Measurements from ENCODE around the gene ASAP3. TPM values are rescaled to one million over a fixed set of nuclear protein-coding genes. Genes with fewer than 3 reads are reported as not detected.

The ASAP3 gene
- total RNA-seq, 1 donor from 2014 or later, result 31.1 TPM

DNA sequence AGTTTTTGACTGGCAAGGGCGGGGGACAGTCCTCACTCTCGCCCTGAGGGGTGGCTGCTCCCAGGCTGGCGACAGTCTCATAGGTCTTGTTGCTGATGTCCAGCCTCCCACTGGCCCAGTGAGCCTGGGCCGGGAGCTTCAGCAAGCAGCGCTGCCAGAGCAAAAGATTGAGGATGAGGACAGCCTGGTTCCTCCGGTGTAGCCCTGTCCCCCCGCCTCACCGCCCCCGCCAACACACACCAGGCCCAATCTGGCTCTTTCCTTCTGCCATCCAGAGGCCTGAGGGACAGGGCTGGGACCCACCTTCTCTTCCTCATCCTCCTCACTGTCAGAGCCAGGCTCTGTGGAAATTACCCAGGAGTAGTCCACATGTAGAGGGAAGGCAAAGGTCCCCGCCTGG lies 50.9 kb downstream of the ASAP3 start:
- H3K27me3 Mint-ChIP-seq (ENCODE audit: unreplicated experiment), result no peaks in the 10 kb centered on the region
- peaks cover 48% of the 10 kb centered on the region for H3K36me3 Mint-ChIP-seq (ENCODE audit: unreplicated experiment)

DNA sequence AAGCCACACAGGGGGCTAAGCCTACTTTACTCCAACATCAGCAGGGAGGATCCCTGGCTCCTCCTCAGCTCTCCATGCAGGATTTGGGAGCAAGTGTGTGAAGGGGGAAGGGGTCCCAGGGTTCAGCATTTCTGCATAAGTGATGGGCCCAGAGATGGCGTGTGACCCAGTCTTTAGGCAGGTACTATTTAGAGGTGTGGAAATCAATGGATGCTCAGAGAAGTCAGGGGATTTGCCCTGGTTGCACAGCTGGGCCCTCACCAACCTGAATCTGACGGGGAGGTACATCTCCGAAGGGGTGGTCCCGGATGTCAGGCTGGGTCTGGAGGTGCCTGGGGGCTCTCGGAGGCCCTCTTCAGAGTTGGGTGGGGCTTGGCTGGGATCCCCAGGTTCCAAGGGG lies 52.5 kb downstream of the ASAP3 start:
- no peak overlapping the region for H3K27ac Mint-ChIP-seq (ENCODE audit: unreplicated experiment)
- H3K27me3 Mint-ChIP-seq (ENCODE audit: unreplicated experiment), result no peaks in the 10 kb centered on the region
- DNase-seq (ENCODE audit: extremely low spot score, unreplicated experiment), result no peak
- H3K4me3 Mint-ChIP-seq (ENCODE audit: unreplicated experiment), result no peak overlapping the region
- peaks cover 48% of the 10 kb centered on the region for H3K36me3 Mint-ChIP-seq (ENCODE audit: unreplicated experiment)
- no peaks in the 10 kb centered on the region for H3K9me3 Mint-ChIP-seq (ENCODE audit: unreplicated experiment)
- TF ChIP-seq, protein P1, sequence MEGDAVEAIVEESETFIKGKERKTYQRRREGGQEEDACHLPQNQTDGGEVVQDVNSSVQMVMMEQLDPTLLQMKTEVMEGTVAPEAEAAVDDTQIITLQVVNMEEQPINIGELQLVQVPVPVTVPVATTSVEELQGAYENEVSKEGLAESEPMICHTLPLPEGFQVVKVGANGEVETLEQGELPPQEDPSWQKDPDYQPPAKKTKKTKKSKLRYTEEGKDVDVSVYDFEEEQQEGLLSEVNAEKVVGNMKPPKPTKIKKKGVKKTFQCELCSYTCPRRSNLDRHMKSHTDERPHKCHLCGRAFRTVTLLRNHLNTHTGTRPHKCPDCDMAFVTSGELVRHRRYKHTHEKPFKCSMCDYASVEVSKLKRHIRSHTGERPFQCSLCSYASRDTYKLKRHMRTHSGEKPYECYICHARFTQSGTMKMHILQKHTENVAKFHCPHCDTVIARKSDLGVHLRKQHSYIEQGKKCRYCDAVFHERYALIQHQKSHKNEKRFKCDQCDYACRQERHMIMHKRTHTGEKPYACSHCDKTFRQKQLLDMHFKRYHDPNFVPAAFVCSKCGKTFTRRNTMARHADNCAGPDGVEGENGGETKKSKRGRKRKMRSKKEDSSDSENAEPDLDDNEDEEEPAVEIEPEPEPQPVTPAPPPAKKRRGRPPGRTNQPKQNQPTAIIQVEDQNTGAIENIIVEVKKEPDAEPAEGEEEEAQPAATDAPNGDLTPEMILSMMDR (IDR thresholded peaks at IDR 0.05), result no peak
- H3K4me1 Mint-ChIP-seq (ENCODE audit: unreplicated experiment), result no peaks in the 10 kb centered on the region

More for the DNA sequence above, 50.9 kb downstream of the ASAP3 start:
- Mint-ChIP-seq H3K9me3 (ENCODE audit: unreplicated experiment) (no peaks in the 10 kb centered on the region), H3K4me3 (ENCODE audit: unreplicated experiment) (no peak overlapping the region), H3K27ac (ENCODE audit: unreplicated experiment) (no peak overlapping the region), H3K4me1 (ENCODE audit: unreplicated experiment) (no peaks in the 10 kb centered on the region)
- DNase-seq (ENCODE audit: extremely low spot score, unreplicated experiment), result no peak
- TF ChIP-seq, protein P1 (IDR thresholded peaks at IDR 0.05), result no peak

DNA sequence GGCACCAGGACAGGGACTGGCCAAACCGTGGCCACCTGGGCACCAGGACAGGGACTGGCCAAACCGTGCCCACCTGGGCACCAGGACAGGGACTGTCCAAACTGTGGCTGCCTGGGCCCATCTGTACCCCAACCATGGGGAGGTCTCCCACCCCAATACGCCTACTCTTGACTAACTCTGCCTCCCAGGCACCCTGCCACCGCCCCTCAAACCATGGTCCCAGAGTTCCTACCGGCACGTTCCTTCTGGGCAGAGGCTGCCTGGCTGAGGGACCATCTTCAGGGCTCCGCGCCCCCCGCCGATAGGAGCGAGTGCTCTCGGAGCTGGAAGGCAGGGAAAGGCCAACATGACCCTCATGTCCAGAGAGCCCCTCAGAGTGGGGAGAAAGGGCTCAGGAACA lies 53.2 kb downstream of the ASAP3 start:
- peaks cover 51% of the 10 kb centered on the region for H3K36me3 Mint-ChIP-seq (ENCODE audit: unreplicated experiment)
- no peak overlapping the region for H3K4me3 Mint-ChIP-seq (ENCODE audit: unreplicated experiment)
- no peak overlapping the region for H3K27ac Mint-ChIP-seq (ENCODE audit: unreplicated experiment)
- no peaks in the 10 kb centered on the region for H3K4me1 Mint-ChIP-seq (ENCODE audit: unreplicated experiment)
- DNase-seq (ENCODE audit: extremely low spot score, unreplicated experiment), result no peak
- H3K27me3 Mint-ChIP-seq (ENCODE audit: unreplicated experiment), result no peaks in the 10 kb centered on the region
- TF ChIP-seq, protein P1 (IDR thresholded peaks at IDR 0.05), result no peak
- H3K9me3 Mint-ChIP-seq (ENCODE audit: unreplicated experiment), result no peaks in the 10 kb centered on the region

DNA sequence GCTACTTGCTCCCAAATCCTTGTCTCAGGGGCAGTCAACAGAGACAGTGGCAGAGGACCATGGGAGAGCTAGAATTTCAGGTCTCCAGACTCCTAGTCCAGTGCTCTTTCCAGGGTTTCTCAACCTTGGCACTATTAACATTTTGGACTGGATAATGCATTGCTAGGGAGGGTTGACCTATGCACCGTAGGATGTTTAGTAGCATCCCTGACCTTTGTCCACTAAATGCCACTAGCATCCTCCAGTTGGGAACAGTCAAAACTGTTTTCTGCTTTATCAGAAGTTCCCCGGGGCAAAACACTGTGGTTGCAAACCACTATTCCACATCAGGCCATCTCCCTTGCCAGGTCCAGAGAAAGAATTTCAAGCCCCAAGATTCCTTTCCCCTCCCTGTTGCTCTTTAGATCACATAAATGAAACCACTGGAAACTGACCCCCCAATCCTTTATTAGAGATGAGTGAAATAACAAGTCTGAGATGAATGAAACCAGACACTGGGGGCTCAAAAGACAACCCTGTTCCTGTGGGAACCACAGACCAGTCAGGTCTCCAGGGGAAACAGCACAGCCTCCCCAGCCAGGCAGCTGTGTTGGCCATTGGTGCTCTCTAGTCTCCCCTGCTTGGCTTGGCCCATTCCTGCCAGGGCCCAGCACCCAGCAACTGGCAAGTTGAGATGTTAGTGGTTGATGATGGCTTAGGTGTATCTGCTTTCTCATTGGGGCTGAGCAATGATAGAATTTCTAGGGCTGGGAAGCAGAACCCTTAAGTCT lies 55.7 kb downstream of the ASAP3 start:
- DNase-seq (ENCODE audit: extremely low spot score, unreplicated experiment), result no peak
- TF ChIP-seq, protein P1 (IDR thresholded peaks at IDR 0.05), result no peak
- Mint-ChIP-seq H3K4me1 (ENCODE audit: unreplicated experiment) (peaks cover 11% of the 10 kb centered on the region), H3K27ac (ENCODE audit: unreplicated experiment) (no peak overlapping the region), H3K4me3 (ENCODE audit: unreplicated experiment) (no peak overlapping the region), H3K27me3 (ENCODE audit: unreplicated experiment) (no peaks in the 10 kb centered on the region), H3K9me3 (ENCODE audit: unreplicated experiment) (no peaks in the 10 kb centered on the region), H3K36me3 (ENCODE audit: unreplicated experiment) (peaks cover 32% of the 10 kb centered on the region)

DNA sequence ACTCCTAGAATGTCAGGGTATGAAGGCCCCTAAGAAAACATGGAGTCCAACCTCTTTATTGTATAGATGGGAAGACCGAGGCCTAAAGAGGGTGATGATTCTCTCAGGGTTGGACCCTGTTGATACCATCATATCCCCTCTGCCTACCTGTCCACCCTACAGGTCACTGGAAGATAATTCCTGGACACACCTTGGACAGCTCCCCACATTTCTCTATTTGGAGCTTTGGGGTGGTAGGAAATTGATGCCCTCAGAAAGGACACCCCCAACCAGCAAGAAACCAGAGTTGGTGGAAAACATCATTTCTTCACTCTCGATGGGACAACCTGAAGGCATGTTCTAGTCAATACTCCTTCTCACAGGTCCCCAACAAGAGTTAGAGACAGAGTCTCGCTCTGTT lies 56.4 kb downstream of the ASAP3 start:
- Mint-ChIP-seq H3K36me3 (ENCODE audit: unreplicated experiment) (peaks cover 24% of the 10 kb centered on the region), H3K4me3 (ENCODE audit: unreplicated experiment) (no peak overlapping the region), H3K27me3 (ENCODE audit: unreplicated experiment) (no peaks in the 10 kb centered on the region), H3K9me3 (ENCODE audit: unreplicated experiment) (no peaks in the 10 kb centered on the region), H3K27ac (ENCODE audit: unreplicated experiment) (no peak overlapping the region), H3K4me1 (ENCODE audit: unreplicated experiment) (peaks cover 16% of the 10 kb centered on the region)
- TF ChIP-seq, protein P1 (IDR thresholded peaks at IDR 0.05), result no peak
- DNase-seq (ENCODE audit: extremely low spot score, unreplicated experiment), result no peak
